Measurements from ENCODE around the gene C9orf50. TPM values are rescaled to one million over a fixed set of nuclear protein-coding genes. Genes with fewer than 3 reads are reported as not detected.

The C9orf50 gene
- polyA plus RNA-seq, 1 donor from 2014 or later, result not detected

GRCh38 chr9:129646252-129646651, 25.4 kb upstream of the C9orf50 start:
- H3K4me3 ChIP-seq (ENCODE audit: low read length), result no peak overlapping the region
- TF ChIP-seq RAD21 (conservative IDR thresholded peaks at IDR 0.05) (no peak), REST (IDR thresholded peaks at IDR 0.05; ENCODE audit: borderline replicate concordance) (no peak), SMC3 (conservative IDR thresholded peaks at IDR 0.05; ENCODE audit: poor library complexity) (no peak), POLR2AphosphoS5 (IDR thresholded peaks at IDR 0.05) (no peak), TAF1 (IDR thresholded peaks at IDR 0.05; ENCODE audit: low read depth) (no peak), CTCF (IDR thresholded peaks at IDR 0.05; ENCODE audit: poor library complexity, severe bottlenecking) (no peak), MXI1 (conservative IDR thresholded peaks at IDR 0.05; ENCODE audit: poor library complexity, severe bottlenecking) (no peak), EZH2 (IDR thresholded peaks at IDR 0.05; ENCODE audit: borderline replicate concordance, insufficient read depth, low read length, poor library complexity, severe bottlenecking) (no peak), EP300 (conservative IDR thresholded peaks at IDR 0.05; ENCODE audit: poor library complexity, severe bottlenecking) (no peak)
- H3K27ac ChIP-seq (ENCODE audit: low read length), result no peak overlapping the region
- no peak overlapping the region for H3K9ac ChIP-seq (ENCODE audit: low read length)
- no peak overlapping the region for H3K4me2 ChIP-seq (ENCODE audit: low read length)
- H3F3A ChIP-seq (ENCODE audit: insufficient read depth, low read length, poor library complexity, severe bottlenecking), result no peaks in the 10 kb centered on the region
- no peaks in the 10 kb centered on the region for H3K27me3 ChIP-seq (ENCODE audit: insufficient read depth, low read depth, low read length)
- no peaks in the 10 kb centered on the region for H3K9me3 ChIP-seq (ENCODE audit: low read length)
- H2AFZ ChIP-seq (ENCODE audit: low read depth, low read length), result no peak overlapping the region
- no peaks in the 10 kb centered on the region for H3K9me2 ChIP-seq (ENCODE audit: insufficient read depth, low read length)
- peaks cover 7% of the 10 kb centered on the region for H3K79me2 ChIP-seq (replicated peaks; ENCODE audit: insufficient read depth, low read length)
- H3K36me3 ChIP-seq (ENCODE audit: insufficient read depth, low read length), result no peaks in the 10 kb centered on the region
- H4K20me1 ChIP-seq (ENCODE audit: insufficient read depth), result no peaks in the 10 kb centered on the region

- Histone ChIP-seq H3K9me2 (ENCODE audit: insufficient read depth, low read length) (no peaks in the 10 kb centered on the region), H2AFZ (ENCODE audit: low read depth, low read length) (no peak overlapping the region), H3F3A (ENCODE audit: insufficient read depth, low read length, poor library complexity, severe bottlenecking) (no peaks in the 10 kb centered on the region), H3K27me3 (ENCODE audit: insufficient read depth, low read depth, low read length) (no peaks in the 10 kb centered on the region), H3K27ac (ENCODE audit: low read length) (no peak overlapping the region), H3K4me2 (ENCODE audit: low read length) (no peak overlapping the region), H3K9me3 (ENCODE audit: low read length) (no peaks in the 10 kb centered on the region), H3K9ac (ENCODE audit: low read length) (no peak overlapping the region), H4K20me1 (ENCODE audit: insufficient read depth) (peaks cover 8% of the 10 kb centered on the region), H3K36me3 (ENCODE audit: insufficient read depth, low read length) (no peaks in the 10 kb centered on the region), H3K4me3 (ENCODE audit: low read length) (no peak overlapping the region), H3K79me2 (replicated peaks; ENCODE audit: insufficient read depth, low read length) (peaks cover 15% of the 10 kb centered on the region)
- TF ChIP-seq EP300 (conservative IDR thresholded peaks at IDR 0.05; ENCODE audit: poor library complexity, severe bottlenecking), result no peak
- TF ChIP-seq CTCF (IDR thresholded peaks at IDR 0.05; ENCODE audit: poor library complexity, severe bottlenecking), result no peak
- no peak for TF ChIP-seq RAD21 (conservative IDR thresholded peaks at IDR 0.05)
- TF ChIP-seq POLR2AphosphoS5 (IDR thresholded peaks at IDR 0.05), result no peak
- no peak for TF ChIP-seq REST (IDR thresholded peaks at IDR 0.05; ENCODE audit: borderline replicate concordance)
- no peak for TF ChIP-seq EZH2 (IDR thresholded peaks at IDR 0.05; ENCODE audit: borderline replicate concordance, insufficient read depth, low read length, poor library complexity, severe bottlenecking)
- TF ChIP-seq MXI1 (conservative IDR thresholded peaks at IDR 0.05; ENCODE audit: poor library complexity, severe bottlenecking), result no peak
- no peak for TF ChIP-seq TAF1 (IDR thresholded peaks at IDR 0.05; ENCODE audit: low read depth)
- TF ChIP-seq SMC3 (conservative IDR thresholded peaks at IDR 0.05; ENCODE audit: poor library complexity), result no peak
These were observed 24.0 kb upstream of the C9orf50 start for GRCh38 chr9:129644902-129645301.

Data from neural cell (in vitro differentiated cells).